NCI-H2196 (cell line): Measurements from ENCODE around the gene UBR4.

ENCODE experiments used
- DNase-seq: peaks from one replicate; lab custom pipeline; 2025; ENCODE audit not compliant: unreplicated experiment; lab: John Stamatoyannopoulos, UW

UBR4 gene

DNA sequence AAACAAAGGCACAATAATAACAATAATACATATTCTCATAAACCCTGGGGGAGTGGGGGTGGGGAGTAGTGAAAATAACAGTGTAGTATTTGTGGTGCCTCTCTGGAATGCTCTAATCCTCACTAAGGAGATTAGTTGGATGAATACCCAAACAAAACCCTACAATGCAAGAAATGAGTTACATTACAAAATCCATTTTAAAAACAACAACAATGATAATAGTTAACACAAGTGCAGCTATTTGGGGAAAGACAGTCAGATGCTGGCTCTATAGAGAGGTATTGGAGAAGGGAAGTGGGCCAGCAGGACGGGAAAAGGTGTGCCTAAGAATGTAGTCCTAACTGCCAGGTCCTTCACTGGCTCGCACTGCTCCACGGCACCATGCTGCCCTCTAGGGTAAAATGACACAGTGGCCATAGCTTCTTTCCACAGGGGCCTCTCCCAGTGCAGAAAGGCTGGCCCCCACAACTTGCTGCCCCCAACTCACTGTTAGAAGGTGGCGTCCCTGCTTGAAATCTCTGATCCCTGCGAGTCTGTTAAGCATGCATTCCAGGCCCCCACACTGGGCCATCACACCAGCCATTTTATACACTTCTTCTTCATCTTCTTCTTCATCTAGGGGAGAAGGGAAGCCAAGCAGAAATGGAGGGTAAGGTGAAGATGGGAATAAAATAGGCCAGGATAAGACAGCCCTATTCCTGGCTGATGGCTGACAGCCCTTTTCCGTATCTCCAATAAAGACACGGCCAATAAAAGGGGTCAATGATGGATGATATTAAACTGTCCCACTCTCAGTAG lies 113.8 kb downstream of the UBR4 start:
- peak; percentile 40 for DNase-seq

- DNase-seq: no peak
Measured at GRCh38 chr1:19091196-19091953, 118.7 kb downstream of the UBR4 start.

- DNase-seq: no peak
Measured at GRCh38 chr1:19089524-19089923, 120.5 kb downstream of the UBR4 start.

- no peak for DNase-seq
Measured at GRCh38 chr1:19088717-19089442, 121.2 kb downstream of the UBR4 start.

DNA sequence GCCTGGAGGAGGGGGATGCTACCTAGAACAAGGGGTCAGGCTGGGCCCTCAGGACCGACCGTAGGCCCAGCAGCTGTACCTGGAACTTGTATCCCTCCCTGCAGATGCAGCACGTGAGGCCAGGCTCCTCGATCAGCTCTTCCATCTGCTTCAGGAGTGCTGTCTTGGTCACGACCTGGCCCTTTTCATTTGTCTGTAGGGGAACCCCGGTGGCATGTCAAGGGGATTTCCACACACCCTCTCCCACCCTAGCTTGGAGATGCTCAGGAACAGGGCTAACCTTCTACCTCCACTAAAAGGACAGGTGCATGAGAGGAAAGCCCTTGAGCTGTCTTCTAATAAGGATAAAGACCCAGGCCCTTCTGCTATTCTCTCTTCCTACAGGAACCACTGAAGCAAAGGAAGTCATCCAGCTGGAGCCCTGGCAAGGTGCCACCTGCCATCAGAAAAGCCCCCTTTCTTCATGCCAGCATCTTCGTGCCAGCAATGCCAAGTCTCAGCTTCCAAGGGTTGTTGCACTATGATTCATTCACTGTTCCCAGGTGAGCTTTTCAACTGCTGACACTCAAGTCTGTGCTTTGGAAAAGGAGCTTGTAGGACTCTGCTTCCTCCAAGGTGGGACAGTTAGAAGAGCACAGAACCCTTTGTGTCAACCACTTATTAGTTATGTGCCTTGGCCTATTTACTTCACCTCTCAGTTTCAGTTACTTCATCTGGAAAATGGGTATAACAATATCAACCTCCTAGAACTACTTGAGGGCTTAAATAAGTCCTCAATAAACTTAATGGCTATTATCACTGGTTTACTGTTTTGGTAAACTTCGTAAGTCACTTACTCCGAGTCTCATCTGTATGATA lies 122.1 kb downstream of the UBR4 start:
- no peak for DNase-seq

DNA sequence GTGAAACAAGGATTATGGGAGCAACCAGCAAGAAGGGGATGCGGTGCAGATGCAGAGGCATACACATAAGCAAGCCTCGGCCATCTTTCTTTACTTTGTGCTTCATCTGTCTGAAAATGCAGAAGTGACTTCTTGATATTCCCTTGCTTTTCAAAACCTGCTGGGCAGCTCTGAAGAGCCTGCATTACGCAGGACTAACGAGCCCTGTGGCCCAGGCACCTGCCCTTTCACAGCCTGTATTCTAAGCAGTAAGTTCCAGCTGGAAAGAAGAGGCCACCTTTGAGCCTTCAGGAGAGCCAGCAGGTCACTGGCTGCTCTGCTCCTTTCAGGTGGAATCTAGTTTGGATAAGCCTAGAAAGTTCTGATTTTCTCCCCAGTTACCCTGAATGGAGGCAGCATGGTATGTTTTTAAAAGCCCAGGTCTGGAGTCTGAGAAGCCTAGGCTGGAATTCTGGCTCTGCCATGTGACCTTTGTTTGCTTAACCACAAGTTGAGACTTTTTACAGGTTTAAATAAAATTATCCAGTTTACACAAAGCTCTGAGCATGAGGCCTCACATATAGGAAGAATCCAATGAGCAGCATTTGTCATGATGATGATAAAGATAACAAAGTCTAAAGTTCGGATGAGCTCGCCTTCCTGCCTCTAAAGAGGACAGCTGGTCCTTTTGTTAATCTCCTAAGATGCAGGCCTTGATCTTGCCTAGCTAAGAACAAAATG lies 122.9 kb downstream of the UBR4 start:
- DNase-seq: no peak

DNA sequence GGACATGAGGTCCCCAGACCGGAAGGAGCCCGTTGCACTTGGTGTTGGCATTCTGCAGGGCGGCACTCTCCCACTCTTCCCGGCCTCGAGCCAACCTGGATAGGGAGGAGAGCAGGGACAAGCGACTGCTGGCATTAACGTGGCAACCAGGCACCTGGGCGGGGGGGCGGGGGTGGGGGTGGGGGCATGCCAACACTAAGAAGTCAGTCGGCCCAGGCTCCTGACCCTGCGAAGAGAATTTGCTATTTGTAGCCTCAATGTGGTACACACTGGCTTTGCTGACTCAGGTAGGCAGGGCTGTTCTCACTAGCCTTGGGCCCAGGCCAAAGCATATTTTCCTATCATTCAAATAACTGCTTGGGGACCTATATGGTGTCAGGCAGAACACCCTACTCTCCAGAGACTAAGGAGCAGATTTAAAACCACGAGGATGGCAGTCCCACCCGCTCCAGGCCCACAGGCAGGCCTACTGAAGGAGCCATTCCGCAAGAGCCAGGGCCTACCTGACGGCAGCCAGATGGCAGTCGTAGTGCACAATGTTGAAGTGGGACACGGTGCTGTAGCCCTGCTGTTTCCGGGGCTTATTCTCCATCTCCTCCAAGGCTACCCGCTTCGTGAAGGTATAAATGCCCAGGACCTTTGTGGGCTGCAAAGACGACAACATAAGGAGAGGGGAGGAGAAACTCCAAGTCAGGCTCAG lies 123.7 kb downstream of the UBR4 start:
- no peak for DNase-seq

DNA sequence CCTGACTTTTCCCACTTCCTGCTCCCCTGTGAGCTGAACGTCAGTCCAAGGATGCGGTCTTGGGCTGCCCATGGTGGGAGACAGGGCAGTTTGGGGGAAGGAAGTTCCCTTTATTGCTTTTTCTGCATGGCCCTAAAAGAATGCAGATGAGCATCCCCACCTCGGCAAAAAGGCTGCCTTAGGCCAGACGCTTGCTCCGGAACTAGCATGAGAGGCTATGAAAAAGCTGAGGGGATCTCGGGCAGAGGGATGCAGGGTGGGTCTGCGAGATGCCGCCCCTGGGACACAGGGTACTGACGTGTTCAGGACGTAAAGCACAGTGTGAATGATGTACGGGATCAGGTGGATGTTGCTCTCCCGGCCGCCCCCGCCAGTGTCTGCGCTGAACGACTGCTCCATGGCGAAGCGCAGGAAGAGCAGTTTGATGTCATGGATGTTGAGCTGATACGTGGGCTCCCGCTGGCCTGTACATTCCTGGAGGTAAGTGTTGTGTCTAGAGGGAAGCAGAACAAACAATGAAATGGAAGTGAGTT lies 125.8 kb downstream of the UBR4 start:
- DNase-seq: no peak

- no peak for DNase-seq
Measured at GRCh38 chr1:19083081-19083480, 127.0 kb downstream of the UBR4 start.

- no peak for DNase-seq
Measured at GRCh38 chr1:19081218-19081893, 128.7 kb downstream of the UBR4 start.

DNA sequence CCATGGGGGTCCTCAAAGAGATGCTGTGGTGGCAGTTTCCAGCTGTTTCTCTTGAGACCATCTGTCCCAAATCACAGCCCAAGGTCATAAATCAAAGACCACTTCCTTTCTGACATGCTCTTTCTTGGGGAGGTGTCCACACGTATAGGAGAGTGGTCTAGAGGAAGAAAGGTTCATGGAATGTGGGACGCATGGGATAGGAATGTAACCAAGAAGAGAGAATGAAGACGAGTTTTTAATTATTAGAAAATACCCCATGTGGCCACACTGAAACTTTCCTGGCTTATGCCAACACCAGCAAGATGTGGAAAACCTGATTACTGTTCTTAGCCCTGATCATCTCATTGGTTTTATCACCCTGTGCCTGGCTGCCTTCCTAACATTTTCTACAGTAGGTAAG lies 129.3 kb downstream of the UBR4 start:
- no peak for DNase-seq

DNA sequence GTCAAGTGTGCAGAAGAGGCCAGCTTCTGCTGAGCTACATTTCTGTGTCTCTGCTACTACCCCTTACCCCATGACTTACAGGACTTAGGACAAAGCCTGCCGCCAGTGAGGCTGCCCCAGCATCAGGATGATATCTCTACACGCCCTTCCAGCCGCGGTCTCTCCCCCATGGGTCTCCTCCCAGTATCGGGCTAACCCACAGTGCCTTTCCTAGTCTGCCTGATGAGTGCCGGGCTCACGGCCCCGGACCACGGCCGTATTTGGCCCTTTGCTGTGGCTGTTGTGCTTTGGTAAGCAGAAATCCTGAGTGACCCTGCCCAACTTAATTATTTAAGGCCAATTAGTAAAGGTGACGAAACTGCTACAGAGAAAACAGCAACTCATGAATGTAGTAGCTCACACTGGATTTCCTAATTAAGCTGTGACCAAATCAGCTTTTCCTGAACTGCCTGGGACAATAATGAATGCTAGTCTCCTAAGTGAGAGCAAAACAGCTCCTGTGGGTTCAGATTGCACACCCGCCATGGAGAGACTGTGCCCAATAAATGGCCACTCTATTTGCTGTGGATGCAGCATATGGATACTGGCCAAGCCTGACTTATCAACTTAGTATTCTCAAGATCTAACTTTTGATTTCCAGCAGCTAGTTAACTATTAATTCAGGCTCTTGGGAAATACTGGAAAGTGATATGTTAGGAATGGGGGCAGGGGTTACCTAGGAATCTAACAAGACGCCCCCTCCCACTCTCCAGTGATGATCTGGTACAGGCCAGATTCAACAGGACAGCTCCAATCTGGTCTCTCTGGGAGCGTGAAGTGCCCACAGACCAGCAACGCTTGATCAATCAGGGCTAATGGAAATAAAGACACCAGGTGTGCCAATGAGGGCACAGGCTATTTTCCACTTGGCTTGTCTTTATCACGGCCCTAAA lies 130.3 kb downstream of the UBR4 start:
- no peak for DNase-seq

- DNase-seq: no peak
Measured at GRCh38 chr1:19078536-19078935, 131.5 kb downstream of the UBR4 start.

DNA sequence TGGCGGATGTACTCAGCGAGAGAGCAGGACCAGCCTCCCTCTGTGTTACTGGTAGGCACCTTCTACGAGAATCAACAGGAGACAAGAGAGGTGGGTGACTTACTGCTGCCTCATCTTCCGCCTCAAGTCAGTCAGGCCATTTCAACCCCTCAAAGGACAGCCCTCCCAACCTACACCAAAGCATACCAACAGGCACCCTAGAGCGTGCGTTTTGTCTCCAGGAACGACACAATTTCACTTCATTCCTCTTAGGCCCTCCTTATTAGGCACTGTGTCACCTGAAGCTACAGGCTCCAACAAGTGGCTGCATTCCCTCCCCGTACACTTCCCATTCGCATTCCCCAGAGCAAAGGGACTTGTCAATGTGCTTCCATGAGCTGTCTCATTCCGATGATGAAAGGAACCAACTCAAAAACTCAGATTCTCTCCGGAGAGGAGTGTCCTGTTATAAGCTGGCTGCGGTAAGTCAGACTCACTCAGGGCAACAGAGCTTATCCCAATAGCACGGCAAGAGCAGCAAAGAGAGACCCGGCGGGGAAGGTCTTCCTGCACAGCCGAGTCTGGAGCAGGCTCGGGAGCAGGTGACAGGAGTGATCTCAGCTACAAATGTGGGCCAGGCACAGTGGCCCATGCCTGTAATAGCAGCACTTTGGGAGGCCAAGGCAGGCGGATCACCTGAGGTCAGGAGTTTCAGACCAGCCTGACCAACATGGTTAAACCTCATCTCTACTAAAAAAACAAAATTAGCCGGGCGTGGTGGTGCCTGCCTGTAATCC lies 133.0 kb downstream of the UBR4 start:
- no peak for DNase-seq

- peak; percentile 14 for DNase-seq
Measured at GRCh38 chr1:19074902-19075721, 135.0 kb downstream of the UBR4 start.

DNA sequence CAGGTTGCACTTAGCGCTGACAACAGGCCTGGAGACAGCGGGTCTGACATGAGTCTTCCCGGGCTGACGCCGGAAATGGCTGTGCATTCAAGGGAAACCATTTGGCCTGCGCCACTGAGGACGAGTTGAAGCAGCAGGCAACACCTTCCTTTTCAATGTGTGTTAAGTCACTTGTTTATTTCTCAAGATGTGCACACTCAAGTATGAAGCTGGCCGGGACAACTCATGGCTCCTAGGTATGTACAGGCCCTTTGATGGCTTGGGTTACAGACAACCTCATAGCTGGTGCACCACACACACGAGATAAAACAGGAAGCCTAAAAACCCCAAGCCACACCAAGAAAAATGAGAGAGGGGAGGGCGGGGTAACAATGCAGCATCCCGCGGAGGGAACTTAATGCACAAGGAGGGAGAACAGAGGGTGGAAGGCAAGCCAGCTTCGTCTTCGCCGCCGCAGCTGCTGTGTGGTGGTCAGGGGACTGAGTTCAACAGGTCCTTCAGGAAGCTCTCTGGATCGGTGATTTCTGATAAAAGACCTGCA lies 135.6 kb downstream of the UBR4 start:
- no peak for DNase-seq
